ENCODE data around the gene FAM210B.

GRCh38 chr20:56323656-56324055, 35.1 kb upstream of the FAM210B start:
- TF ChIP-seq POLR2A (IDR thresholded peaks at IDR 0.05): no peak
- TF ChIP-seq CTCF (IDR thresholded peaks at IDR 0.05): no peak
- TF ChIP-seq POLR2AphosphoS5 (IDR thresholded peaks at IDR 0.05): no peak
